Kidney (tissue), 14 donors: ENCODE measurements around the gene S100A8. TPM values are rescaled to one million over a fixed set of nuclear protein-coding genes. Genes with fewer than 3 reads are reported as not detected.

Experiments used
- DNase-seq, 5 donors: peaks; one replicate each; pipeline ENCODE4 v3.0.0-alpha.2; 2013 to 2020
- FAIRE-seq: peaks from 2 replicates; lab custom pipeline; 2012; peaks lifted over from hg19 to GRCh38; lab: Jason Lieb, UNC
- H3K27ac ChIP-seq, 2 donors: one replicate each; pipeline ENCODE4 v1.7.0; 2013; ENCODE audit warnings: low read depth in 2 of 2, low read length in 2 of 2, inconsistent platforms in 1 of 2
- H3K27me3 ChIP-seq: one replicate; pipeline ENCODE4 v1.7.1; 2013; ENCODE audit warnings: low read length, inconsistent platforms; ENCODE audit not compliant: control insufficient read depth, insufficient read depth
- H3K36me3 ChIP-seq, 3 donors: one replicate each; pipeline versions ENCODE4 v1.7.0 to v1.7.1; 2013; ENCODE audit warnings: low read length in 3 of 3, control low read depth in 1 of 3, inconsistent platforms in 1 of 3; ENCODE audit not compliant: insufficient read depth in 3 of 3, control insufficient read depth in 2 of 3
- H3K4me1 ChIP-seq, 3 donors: one replicate each; pipeline versions ENCODE4 v1.7.0 to v1.7.1; 2013; ENCODE audit warnings: low read length in 3 of 3, inconsistent platforms in 1 of 3, low read depth in 1 of 3; ENCODE audit not compliant: control insufficient read depth in 2 of 3, insufficient read depth in 2 of 3
- H3K4me3 ChIP-seq, 3 donors: one replicate each; pipeline versions ENCODE4 v1.7.0 to v1.8.1; 2013; ENCODE audit warnings: low read length in 3 of 3, control low read depth in 1 of 3, inconsistent platforms in 1 of 3
- H3K9ac ChIP-seq, 3 donors: one replicate each; pipeline versions ENCODE4 v1.7.0 to v1.7.1; 2013; ENCODE audit warnings: low read length in 3 of 3, control low read depth in 1 of 3, inconsistent platforms in 1 of 3
- H3K9me3 ChIP-seq, 3 donors: one replicate each; pipeline versions ENCODE4 v1.7.0 to v1.7.1; 2013; ENCODE audit warnings: low read length in 3 of 3, control low read depth in 1 of 3, inconsistent platforms in 1 of 3; ENCODE audit not compliant: control insufficient read depth in 2 of 3, insufficient read depth in 1 of 3
- CTCF ChIP-seq: IDR thresholded peaks from 3 replicates; pipeline ENCODE4 v1.5.1; 2012; ENCODE audit warnings: mild to moderate bottlenecking, moderate library complexity, borderline replicate concordance; ENCODE audit not compliant: insufficient read depth; ENCODE audit errors: extremely low read depth
- intact Hi-C: fragments of 100-400 bp; cut with DNase I; formaldehyde crosslinking; loops from one replicate; pipeline ENCODE4 v1.11.1; 2022
- polyA plus RNA-seq: library from polyadenylated mRNA; stranded (reverse); fragments of 350-450 nt; fragmentation: Illumina TruSeq; extraction: RNeasy Lipid Tissue Mini Kit (QIAGEN cat#74804); gene quantifications from one replicate; pipeline ENCODE4 v1.2.3, GENCODE V29; 2014; ENCODE audit warnings: low read depth, low replicate concordance; ENCODE audit not compliant: insufficient read depth
- total RNA-seq: library from RNA; stranded (reverse); fragmentation: NEBNext Ultra II Directional; extraction: Animal tissue kit (Norgen Biotek cat#: 25700); gene quantifications from one replicate; pipeline ENCODE4 v1.2.1, GENCODE V29; 2021
- donor health status: control.
- donor health status: control.
- donor health status: control.
- donor health status: control.
- donor health status: control.
- donor health status: DM: yes; HTN: yes; CAD: no.
- donor health status: Normal renal cell carcinoma (clear cell type).

Gene S100A8
- total and polyA plus RNA-seq, 2 donors from 2014 or later: 17.5 to 60.9 TPM

GRCh38 chr1:153343811-153344717, 46.8 kb downstream of the S100A8 start:
- H3K27me3 ChIP-seq: no peaks in the 10 kb centered on the region
- FAIRE-seq (no peak), DNase-seq (peak in 1 of 5 donors; percentile 13)
- H3K4me1 ChIP-seq: no peaks in the 10 kb centered on the region
- no peak overlapping the region for H3K9ac ChIP-seq
- no peaks in the 10 kb centered on the region for H3K9me3 ChIP-seq
- intact Hi-C loops: no loop called here
- no peaks in the 10 kb centered on the region for H3K36me3 ChIP-seq
- H3K4me3 ChIP-seq: no peak overlapping the region
- H3K27ac ChIP-seq: no peak overlapping the region
- TF ChIP-seq CTCF: no peak

GRCh38 chr1:153343040-153343681, 47.7 kb downstream of the S100A8 start:
- FAIRE-seq (no peak), DNase-seq (no peak)
- Histone ChIP-seq H3K9ac (no peak overlapping the region), H3K36me3 (no peaks in the 10 kb centered on the region), H3K27ac (no peak overlapping the region), H3K4me1 (no peaks in the 10 kb centered on the region), H3K4me3 (no peak overlapping the region), H3K27me3 (no peaks in the 10 kb centered on the region), H3K9me3 (no peaks in the 10 kb centered on the region)
- intact Hi-C loops: no loop called here
- TF ChIP-seq CTCF: no peak

GRCh38 chr1:153342178-153342577, 48.7 kb downstream of the S100A8 start:
- H3K36me3 ChIP-seq: no peaks in the 10 kb centered on the region
- DNase-seq: no peak
- no peaks in the 10 kb centered on the region for H3K27me3 ChIP-seq
- TF ChIP-seq CTCF: no peak
- no peak overlapping the region for H3K9ac ChIP-seq
- no peaks in the 10 kb centered on the region for H3K9me3 ChIP-seq
- intact Hi-C loops: no loop called here
- no peak overlapping the region for H3K27ac ChIP-seq
- FAIRE-seq: no peak
- H3K4me1 ChIP-seq: no peaks in the 10 kb centered on the region
- H3K4me3 ChIP-seq: no peak overlapping the region
